HG03558 (cell line): ENCODE measurements around the gene ZNF609.

Source experiments
- ATAC-seq: cut with Tn5 transposase; IDR thresholded peaks from one replicate; pipeline ENCODE4 v1.9.1; 2021; ENCODE audit warnings: moderate number of reproducible peaks; ENCODE audit not compliant: unreplicated experiment; ENCODE audit errors: extremely low read depth

Gene ZNF609

GRCh38 chr15:64710676-64711428 lies 250.5 kb downstream of the ZNF609 start:
- no peak for ATAC-seq

- ATAC-seq = no peak
Observed at GRCh38 chr15:64712353-64712752, 252.0 kb downstream of the ZNF609 start.

GRCh38 chr15:64713592-64713991 lies 253.2 kb downstream of the ZNF609 start:
- ATAC-seq = no peak

- ATAC-seq = no peak
Observed at GRCh38 chr15:64716452-64716851, 256.1 kb downstream of the ZNF609 start.

- ATAC-seq = no peak
Observed at GRCh38 chr15:64717130-64717529, 256.8 kb downstream of the ZNF609 start.

- no peak for ATAC-seq
Observed at GRCh38 chr15:64717735-64718495, 257.5 kb downstream of the ZNF609 start.

- no peak for ATAC-seq
Observed at GRCh38 chr15:64720188-64720587, 259.8 kb downstream of the ZNF609 start.

- ATAC-seq = no peak
Observed at GRCh38 chr15:64730151-64730550, 269.8 kb downstream of the ZNF609 start.

GRCh38 chr15:64731012-64731804 lies 270.8 kb downstream of the ZNF609 start:
- ATAC-seq = no peak

GRCh38 chr15:64731805-64732151 lies 271.4 kb downstream of the ZNF609 start:
- ATAC-seq = no peak

- no peak for ATAC-seq
Observed at GRCh38 chr15:64732156-64732860, 271.9 kb downstream of the ZNF609 start.
